ENCODE results near the gene MYO5C.

MYO5C gene, protein sequence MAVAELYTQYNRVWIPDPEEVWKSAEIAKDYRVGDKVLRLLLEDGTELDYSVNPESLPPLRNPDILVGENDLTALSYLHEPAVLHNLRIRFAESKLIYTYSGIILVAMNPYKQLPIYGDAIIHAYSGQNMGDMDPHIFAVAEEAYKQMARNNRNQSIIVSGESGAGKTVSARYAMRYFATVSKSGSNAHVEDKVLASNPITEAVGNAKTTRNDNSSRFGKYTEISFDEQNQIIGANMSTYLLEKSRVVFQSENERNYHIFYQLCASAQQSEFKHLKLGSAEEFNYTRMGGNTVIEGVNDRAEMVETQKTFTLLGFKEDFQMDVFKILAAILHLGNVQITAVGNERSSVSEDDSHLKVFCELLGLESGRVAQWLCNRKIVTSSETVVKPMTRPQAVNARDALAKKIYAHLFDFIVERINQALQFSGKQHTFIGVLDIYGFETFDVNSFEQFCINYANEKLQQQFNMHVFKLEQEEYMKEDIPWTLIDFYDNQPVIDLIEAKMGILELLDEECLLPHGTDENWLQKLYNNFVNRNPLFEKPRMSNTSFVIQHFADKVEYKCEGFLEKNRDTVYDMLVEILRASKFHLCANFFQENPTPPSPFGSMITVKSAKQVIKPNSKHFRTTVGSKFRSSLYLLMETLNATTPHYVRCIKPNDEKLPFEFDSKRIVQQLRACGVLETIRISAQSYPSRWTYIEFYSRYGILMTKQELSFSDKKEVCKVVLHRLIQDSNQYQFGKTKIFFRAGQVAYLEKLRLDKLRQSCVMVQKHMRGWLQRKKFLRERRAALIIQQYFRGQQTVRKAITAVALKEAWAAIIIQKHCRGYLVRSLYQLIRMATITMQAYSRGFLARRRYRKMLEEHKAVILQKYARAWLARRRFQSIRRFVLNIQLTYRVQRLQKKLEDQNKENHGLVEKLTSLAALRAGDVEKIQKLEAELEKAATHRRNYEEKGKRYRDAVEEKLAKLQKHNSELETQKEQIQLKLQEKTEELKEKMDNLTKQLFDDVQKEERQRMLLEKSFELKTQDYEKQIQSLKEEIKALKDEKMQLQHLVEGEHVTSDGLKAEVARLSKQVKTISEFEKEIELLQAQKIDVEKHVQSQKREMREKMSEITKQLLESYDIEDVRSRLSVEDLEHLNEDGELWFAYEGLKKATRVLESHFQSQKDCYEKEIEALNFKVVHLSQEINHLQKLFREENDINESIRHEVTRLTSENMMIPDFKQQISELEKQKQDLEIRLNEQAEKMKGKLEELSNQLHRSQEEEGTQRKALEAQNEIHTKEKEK (N-terminal part only)

DNA sequence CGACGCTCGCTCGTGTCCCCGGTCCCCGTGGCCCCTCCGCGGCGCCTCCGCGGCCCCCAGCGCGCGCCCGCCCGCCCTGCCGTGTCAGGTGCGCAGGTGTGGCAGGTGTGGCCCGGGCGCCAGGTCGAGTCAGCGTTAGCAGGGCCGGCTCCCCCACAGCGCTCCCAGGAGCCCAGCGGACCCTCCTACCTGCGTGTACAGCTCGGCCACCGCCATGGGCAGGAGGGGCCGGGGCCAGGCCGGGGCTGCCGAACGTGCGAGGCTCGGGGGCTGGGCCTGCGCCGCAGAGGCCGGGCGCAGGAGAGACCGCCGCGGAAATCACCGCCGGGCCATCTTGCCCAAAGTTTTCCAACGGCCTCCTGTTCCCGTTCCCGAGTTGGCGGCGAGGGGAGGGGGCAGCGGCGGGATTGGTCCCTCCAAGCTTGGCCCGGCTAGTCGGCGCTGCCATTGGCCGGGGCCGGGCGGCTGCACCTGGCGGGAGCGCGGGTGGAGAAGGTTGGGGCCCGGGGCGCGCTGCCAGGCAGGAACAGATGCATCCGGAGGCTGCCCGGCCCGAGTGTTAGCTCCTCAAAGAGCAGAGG, at the start of gene MYO5C:
MYO5C (minus strand) TSS at position 384 of the 581 bp plus-strand sequence; CDS start at position 216, 168 bp downstream.
- no peak for DNase-seq

DNA sequence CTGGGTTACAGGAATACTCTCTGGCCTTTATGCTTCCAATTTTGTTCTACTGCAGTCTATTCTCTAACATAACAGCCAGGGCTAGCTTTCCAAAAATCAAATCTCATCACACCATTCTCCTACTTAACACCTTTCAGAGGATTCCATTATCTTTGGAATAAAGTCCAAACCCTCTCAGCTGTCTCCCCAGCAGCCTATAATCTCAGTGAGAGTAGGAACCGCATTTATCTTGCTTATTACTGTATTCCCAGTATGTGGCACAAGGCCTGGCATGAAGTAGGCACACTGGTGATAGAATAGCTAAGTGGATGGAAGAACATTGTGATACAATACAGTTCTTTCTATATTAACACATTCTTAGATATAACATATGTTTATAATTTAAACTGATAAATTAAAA, 49.0 kb upstream of the MYO5C start:
- no peak for DNase-seq

DNA sequence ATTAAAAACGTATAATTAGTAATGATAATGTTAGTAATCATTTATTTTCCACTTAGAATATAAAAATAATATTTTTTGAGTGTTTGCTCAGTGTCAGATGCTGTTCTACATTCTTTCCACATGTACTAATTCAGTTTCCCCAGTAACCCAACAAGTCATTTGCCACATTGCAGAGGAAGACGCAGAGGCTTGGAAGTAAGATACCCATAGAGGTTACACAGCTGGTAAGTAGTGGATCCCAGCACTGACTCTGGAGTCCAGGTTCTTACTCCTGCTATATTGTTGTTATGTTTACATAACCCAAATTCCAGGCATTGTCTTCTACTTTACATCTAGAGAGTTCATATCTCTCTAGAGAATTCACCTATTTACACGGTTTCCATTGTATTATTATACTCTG, 48.2 kb upstream of the MYO5C start:
- DNase-seq = no peak

DNA sequence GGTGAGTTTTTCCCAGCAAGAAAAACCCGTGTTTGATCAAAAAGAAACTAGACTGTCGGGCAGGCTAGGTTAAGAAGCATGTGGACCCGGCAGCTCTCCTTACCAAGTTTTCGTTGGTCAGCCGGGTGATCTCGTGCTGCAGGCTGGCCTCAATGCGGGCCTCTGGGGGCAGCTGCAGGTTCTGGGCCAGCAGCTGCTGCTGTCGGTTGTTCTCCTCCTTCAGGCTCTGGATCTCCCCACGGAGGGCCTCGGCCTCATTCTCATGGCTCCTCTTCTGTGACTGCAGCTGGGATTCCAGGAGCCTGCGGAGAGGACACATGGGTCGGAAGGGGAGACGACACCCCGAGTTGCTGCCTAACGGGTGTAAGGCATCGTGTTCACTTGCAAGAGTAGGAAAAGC, 44.5 kb upstream of the MYO5C start:
- no peak for DNase-seq

DNA sequence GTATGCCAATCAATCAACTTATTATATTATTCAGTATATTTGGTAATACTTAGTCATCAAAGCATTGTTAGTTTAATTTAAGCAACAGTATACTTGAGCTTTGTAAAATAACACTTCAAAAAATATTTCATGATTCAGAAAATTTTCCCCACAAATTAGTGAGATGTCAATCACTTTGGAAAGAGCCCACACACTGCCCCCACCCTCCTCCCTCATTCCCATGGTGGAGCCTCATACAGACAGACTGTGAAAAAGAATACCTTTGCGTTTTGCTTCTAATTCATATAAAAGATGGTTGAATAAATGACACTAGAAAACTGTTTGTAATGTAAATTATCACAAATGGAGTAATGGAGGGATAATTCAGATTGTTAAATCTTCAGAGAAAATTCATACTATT, 43.3 kb upstream of the MYO5C start:
- DNase-seq = no peak

DNA sequence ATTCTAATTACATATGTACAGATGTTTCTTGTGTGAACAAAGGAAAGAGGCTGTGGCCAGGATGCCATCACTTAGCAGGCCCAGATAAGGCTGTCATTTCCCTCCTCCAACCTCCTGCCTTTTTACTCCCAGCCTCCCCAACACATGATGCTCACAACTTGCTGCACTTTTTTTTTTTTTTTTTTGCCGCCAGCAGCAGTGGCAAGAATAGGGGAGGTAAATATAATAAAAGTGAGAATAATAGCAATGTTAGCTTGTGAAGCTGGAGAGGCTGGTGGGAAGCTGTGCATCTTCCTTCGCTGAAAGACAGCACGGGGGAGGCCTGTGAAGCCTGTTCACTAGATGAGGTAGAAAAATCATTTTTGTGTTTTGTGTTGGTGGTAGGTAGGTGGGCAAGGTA, 42.5 kb upstream of the MYO5C start:
- DNase-seq = no peak

DNA sequence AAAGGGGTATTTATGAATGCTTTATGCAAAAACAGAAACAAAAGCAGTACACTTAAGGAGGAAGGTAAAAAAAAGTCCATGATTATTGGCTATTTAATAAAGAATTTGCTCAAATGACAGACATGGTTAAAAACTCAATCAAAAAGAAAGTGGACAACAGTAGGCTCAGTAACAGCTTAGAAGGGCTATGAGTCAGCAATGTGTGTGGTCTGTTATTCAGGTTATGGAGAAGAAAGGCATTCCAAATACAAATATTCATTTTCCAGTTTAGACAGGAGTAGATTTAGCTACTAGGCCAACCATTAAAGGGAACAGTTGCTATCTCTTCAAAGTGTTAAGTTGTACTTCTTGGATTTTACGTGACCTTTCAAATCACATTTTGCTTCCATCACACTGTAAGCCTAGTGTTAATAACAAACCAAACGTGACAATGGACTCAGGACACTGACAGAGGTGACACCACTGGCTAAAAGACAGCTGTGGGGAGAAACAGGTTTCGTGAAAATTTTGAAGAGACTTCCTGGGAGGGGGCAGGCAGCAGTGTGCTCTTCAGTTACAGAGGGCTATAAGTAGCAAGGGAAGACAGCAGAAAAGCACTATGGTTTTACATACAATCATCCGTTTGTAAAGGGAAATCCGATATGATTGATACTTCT, 41.7 kb upstream of the MYO5C start:
- no peak for DNase-seq

DNA sequence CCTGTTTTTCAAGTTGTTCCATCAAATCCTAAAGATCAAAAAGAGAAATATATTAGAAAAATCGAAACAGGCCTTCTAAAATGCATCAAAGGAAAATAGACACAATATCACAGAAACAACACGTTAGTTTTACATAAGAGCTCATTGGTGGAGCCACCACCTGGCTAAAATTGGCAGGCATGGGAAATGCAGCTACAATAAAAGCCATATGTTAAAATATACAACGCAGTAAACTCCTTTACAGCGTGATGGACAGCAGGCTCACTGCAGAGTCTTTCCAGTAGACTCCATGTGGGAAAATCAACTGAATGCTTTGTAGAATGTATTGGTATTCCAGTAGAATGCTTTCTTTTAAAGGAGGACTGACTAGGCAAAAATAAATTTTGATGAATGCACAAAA, 40.9 kb upstream of the MYO5C start:
- DNase-seq = no peak

DNA sequence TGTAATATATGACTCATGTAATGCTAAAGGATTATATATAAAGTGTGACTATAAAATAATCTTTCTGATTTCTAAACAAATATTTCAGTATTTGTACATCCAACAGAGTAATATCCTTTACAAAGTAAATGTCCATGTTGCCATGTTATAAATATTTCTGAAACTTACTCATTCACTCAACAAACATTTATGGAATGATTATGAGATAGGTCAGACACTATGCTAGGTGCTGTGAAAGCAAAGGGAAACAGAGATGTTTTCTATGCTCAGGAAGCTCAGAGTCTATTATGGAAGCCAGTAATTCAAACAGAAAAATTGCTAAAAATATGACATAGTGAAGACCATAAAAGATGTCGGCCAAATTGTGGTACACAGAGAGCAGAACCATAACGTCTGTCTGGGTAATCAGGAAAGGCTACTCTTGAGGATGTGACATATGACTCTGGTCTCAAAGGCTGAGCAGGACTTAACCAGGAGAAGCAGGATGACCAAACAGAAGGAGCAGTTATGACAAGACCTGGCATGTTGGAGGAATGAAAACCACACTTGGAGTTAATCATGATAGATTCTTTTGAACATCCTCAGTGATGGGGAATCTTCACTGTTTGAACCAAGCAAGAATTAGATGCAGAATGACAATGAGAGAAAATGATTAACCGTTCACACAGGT, 39.0 kb upstream of the MYO5C start:
- DNase-seq = no peak

DNA sequence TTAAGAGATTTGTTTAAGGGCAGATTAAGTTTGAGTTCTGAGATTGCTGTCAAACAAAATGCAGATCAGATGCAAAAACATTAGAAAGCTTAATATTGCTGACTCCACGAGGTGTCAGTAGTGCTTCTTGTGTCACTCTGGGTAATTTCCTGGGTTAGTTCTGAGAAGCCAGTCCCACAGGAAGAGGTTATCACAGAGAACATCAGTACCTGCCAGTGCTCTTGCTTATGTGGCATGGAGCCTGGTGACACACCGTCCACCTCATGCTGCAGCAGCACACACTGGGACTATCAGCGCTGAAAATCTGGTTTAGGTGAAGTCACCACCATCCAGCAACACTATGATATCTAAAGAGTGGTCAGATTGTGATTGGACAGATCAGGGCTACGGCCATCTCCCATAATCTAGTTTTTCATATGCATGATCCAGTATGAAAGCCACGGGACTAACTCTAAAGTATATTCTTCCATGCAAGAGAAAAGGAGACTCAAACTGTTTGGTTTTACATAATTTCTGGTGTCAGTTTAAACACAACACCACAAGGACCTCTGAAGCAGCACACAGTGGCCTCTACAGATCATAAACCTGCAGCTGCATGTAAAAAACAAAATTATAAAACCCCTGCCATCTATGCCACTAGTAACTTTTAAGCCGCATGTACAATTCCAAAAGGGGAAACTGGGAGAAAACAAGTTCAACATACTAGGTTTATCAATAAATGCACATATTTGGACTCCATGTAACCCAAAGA, 36.1 kb upstream of the MYO5C start:
- DNase-seq = peak in 3 of 4 experiments; percentile 11 to 36 (median 13)

DNA sequence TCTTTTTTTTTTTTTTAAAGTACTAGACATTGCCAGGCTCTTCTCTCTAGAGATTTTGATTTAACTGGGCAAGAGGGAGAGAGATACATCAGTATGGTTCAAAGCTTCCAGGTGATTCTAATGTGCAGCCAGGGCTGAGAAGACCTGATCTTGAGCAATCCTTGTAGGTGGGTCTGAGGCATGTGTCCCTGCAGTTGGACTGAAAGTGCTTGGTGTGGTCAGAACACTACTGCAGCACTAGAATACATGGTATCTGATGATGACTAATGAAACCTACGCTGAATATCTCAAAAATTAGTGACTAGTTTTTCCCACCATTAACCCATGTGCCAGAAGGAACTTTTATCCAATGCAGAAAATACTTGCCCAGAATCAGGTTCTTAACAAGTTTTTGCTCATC, 34.4 kb upstream of the MYO5C start:
- DNase-seq = no peak

DNA sequence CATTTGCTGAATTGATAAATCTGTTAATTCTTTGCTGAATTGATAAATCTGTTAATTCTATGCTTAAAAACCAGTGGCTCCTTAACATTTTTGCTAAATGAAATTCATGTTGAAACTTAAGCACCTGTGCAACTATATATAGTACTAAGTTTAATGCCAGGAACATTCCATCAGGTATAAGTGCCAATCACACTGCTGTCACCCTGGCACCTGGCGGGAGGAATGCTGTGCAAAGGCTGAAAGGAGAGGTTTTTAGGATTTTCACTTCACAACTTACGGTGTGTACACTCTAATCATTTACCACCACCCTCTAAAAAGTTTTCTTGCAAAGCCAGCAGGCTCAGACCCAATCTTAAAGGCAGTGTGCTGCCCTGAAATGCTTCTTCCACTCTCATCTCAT, 33.5 kb upstream of the MYO5C start:
- no peak for DNase-seq

DNA sequence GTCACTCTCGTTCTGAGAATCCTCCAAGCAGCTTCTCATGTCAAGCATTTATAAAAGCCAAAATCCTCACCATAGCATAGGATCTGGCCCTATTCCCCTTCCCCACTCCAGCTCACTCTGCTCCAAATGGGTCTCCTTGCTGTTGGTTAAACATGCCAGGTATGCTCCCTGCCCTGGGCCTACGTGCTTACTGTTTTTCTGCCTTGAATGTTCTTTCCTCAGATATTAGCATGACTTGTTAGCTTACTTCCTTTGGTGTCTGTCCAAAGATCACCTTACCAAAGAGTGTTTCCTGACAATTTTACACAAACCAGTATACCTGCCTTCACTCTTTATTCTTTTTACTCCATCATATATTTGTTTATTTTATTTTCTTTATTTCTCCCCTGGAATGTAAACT, 33.1 kb upstream of the MYO5C start:
- no peak for DNase-seq

DNA sequence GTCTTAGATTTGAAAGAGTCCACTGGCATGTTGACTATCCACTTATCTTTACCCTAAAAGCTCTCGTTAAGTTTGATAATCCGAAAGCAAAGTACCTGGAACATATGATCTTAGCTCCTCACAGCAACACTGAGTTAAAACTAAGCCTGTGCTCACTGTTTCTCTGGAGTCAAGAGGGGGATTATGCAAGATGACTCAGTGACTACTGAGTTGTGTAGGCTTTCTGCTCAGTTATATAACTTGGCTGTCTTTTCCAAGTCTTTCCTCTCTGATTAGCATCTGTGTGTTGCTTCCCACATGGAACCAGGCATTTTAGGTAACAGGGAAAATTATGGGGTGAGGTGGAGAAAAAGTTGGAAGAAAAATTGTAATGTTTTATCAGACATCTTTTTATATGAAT, 31.2 kb upstream of the MYO5C start:
- DNase-seq = no peak

DNA sequence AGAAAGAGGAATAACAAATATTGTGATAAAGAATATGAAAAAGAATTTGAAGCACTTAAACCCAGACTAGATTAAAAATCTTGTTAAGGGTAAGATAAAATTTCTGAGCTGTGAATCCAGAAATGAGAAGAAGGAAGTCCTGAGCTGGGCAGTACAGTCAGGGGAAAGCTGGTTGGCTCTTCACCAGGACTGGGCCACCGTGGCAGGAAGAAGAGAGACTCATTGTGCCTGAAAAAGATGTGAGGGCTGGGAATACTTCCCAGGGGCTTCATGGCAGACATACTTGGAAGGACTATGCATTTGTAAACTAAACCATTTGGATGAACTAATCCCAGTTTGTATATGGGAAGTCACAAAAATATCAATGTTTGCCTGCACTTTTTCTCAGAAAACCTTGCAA, 28.5 kb upstream of the MYO5C start:
- no peak for DNase-seq

DNA sequence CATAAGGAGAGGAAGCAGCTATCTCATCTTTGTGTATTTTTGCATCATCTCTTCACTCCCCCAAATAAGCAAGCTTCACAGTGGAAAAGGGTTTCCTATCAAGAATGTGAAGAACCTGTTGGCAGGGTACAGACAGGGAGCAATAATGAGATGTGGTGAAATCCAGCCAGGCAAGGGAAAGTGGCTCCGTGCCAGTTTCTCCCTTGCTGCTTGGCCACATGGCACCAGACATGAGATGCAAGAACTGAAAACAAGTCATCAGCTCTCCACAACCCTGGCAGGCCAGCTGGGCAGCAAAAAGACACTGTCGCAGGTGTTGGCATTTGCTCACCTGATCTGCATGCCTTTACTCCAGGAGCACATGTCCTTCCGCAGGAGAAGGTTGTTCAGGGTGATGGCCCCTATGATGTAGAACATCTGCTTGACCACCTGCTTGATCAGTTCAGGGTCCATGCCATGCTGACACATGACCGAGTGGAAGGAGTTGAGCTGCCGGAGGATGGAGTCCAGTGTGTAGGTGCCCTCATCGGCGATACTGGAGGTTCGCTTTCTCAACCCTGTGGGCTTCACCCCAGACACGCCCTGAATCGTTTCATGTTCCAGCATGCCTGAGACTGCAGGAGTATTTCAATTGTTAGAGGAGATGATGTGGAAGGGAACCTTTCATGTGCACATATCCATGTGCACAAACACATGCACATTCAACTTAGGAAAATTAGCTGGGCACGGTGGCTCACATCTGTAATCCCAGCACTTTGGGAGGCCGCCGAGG, 23.3 kb upstream of the MYO5C start:
- DNase-seq = no peak

DNA sequence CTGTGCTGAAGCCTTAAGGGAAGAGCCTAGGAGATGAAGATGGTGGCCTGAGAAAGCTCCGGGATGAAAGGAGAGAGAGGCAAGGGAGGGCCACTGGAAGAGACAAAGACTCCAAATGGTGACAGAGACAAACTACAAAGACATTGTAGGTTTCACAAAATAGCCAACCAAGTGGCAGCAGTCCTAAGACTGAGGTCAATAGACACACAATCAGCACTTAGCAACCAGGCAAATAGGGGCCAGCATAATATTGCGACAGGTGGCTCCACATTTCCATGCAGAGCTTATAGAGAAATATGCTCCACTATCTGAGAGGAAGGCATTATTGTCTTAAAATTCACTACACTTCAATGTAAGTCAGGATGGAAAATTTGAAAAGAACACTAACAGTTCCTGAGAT, 22.1 kb upstream of the MYO5C start:
- DNase-seq = no peak

DNA sequence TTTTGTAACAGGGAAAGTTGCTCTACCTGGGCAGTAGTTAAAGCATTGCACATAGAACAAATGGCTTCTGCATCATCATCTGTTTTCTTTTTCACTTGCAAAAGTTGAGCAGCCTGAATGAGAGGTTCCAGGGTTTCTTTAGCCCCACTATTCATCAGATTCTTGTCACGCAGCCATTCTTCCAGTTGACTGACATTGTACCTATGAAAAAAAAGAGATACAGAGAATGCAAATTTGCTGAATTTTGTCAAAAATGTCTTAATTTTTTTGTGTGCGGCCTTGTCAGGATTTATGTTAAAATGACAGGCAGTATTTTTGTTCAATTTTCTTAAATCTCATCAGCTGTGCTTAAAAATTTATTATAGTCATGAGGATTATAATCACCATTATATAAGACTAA, 21.4 kb upstream of the MYO5C start:
- no peak for DNase-seq

DNA sequence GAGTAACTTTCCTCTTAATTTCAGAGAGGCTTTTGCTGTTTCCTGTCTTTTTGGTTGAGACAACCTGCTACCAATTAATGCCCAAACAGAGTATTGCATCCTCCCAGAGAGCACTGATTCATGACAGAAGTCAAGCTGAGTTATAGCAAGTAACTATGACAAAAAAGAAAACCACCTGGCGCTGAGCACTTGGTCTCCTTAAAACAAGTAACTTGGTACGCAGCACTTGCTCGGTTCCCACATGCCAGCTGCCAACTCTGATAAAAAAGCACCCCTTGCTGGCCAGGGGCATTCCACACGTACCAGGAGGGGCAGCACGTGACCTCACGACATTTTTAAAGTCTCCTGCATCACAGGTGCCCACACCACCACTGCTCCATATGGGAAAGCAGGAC, 13.5 kb upstream of the MYO5C start:
- no peak for DNase-seq

DNA sequence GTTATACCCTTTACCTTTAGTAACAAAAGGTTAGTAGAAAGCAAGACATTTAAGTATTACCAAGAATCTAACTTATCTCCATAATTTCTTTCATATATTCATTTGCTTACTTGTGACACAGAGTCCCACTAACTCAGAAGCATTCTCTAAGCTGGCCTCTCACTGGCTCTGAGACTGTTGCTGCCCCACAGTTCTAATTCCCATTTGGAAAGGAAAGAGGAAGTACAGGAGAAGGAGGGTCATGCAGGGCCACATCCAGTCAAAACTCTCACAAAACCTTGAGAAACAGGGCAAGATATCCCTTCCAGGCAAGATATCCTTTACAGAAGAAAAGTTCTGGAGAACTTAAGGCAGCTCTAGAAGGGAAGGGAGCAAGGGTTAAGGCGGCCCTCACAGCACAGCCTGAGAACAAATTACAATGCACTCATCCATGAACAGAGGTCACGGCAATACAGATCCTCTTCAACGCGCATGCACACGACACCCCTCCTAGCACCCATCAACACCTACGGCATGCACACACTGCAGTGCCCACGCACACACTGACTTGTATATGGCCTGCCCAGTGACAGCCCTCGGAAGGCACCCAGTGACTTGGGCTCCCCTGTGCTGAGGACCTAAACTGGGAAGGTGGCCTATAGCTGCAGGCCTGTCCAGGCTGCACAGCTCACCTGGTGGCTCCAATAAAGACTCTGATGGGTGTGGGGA, 13.0 kb upstream of the MYO5C start:
- DNase-seq = no peak

Measured in activated CD4-positive, CD25-positive, alpha-beta regulatory T cell (primary cell).